Activated effector memory CD4-positive, alpha-beta T cell treated with anti-CD3 and anti-CD28 coated beads, Interleukin-2, amount 50 U/mL, for 16 hours (primary cell): ENCODE data around the gene ABLIM2.
A peak's percentile ranks its signal among the peaks of the same experiment; 100 is the strongest.

Experiments
- DNase-seq: peaks from one replicate; pipeline ENCODE4 v3.0.0-alpha.2; 2020

Gene ABLIM2

GRCh38 chr4:8063974-8064563 lies 94.5 kb downstream of the ABLIM2 start:
- DNase-seq: no peak

- DNase-seq: no peak
Observed at GRCh38 chr4:8061573-8061972, 97.0 kb downstream of the ABLIM2 start.

GRCh38 chr4:8061145-8061544 lies 97.5 kb downstream of the ABLIM2 start:
- no peak for DNase-seq

- DNase-seq: no peak
Observed at GRCh38 chr4:8060632-8061031, 98.0 kb downstream of the ABLIM2 start.

- DNase-seq: no peak
Observed at GRCh38 chr4:8058031-8058479, 100.6 kb downstream of the ABLIM2 start.

GRCh38 chr4:8055206-8055605 lies 103.4 kb downstream of the ABLIM2 start:
- no peak for DNase-seq

- no peak for DNase-seq
Observed at GRCh38 chr4:8053688-8054449, 104.7 kb downstream of the ABLIM2 start.

- DNase-seq: no peak
Observed at GRCh38 chr4:8052160-8052691, 106.4 kb downstream of the ABLIM2 start.

GRCh38 chr4:8051644-8052043 lies 107.0 kb downstream of the ABLIM2 start:
- no peak for DNase-seq

- no peak for DNase-seq
Observed at GRCh38 chr4:8050555-8051206, 107.9 kb downstream of the ABLIM2 start.

GRCh38 chr4:8050180-8050554 lies 108.4 kb downstream of the ABLIM2 start:
- no peak for DNase-seq

- no peak for DNase-seq
Observed at GRCh38 chr4:8048856-8049676, 109.5 kb downstream of the ABLIM2 start.

GRCh38 chr4:8047837-8048678 lies 110.6 kb downstream of the ABLIM2 start:
- DNase-seq: no peak

GRCh38 chr4:8046925-8047541 lies 111.6 kb downstream of the ABLIM2 start:
- peak; percentile 70 for DNase-seq

GRCh38 chr4:8045909-8046308 lies 112.7 kb downstream of the ABLIM2 start:
- DNase-seq: no peak

GRCh38 chr4:8044699-8045098 lies 113.9 kb downstream of the ABLIM2 start:
- DNase-seq: no peak

- DNase-seq: no peak
Observed at GRCh38 chr4:8044244-8044643, 114.4 kb downstream of the ABLIM2 start.

- DNase-seq: no peak
Observed at GRCh38 chr4:8043596-8043995, 115.0 kb downstream of the ABLIM2 start.

GRCh38 chr4:8041868-8042267 lies 116.7 kb downstream of the ABLIM2 start:
- DNase-seq: no peak

GRCh38 chr4:8041172-8041571 lies 117.4 kb downstream of the ABLIM2 start:
- no peak for DNase-seq

- no peak for DNase-seq
Observed at GRCh38 chr4:8040607-8041006, 118.0 kb downstream of the ABLIM2 start.

- DNase-seq: no peak
Observed at GRCh38 chr4:8039853-8040252, 118.8 kb downstream of the ABLIM2 start.
